Activated naive CD8-positive, alpha-beta T cell treated with anti-CD3 and anti-CD28 coated beads, Interleukin-2, amount 10 ng/mL, durations not matched to agents 7 days and 5 days (primary cell): ENCODE data around the gene FRZB. TPM values are rescaled to one million over a fixed set of nuclear protein-coding genes. Genes with fewer than 3 reads are reported as not detected.
A peak's percentile ranks its signal among the peaks of the same experiment; 100 is the strongest.
"Not testable (repeated sequence)": the region's sequence is repeated elsewhere in the genome, so short reads cannot be mapped to it uniquely, and the experiment has no call there.

Source experiments
- ATAC-seq: fragments of 150-1000 bp; cut with Tn5 transposase; one replicate; pipeline ENCODE4 v1.10.0; 2021; ENCODE audit warnings: low read depth, moderate library complexity
- POLR2A ChIA-PET: fragments of 350-600 bp; sonication (Branson Sonifier 250); formaldehyde crosslinking; loops from one replicate; lab custom pipeline; 2021; ENCODE audit warnings: antibody characterized with exemption; lab: Charles Lee
- DNase-seq: peaks from one replicate; pipeline ENCODE4 v3.0.0; 2021
- H3K27ac Mint-ChIP-seq: one replicate; pipeline ENCODE4 v1.8.0; 2022; ENCODE audit warnings: mild to moderate bottlenecking, mixed read lengths
- H3K27me3 Mint-ChIP-seq: one replicate; pipeline ENCODE4 v1.8.0; 2022; ENCODE audit warnings: mild to moderate bottlenecking, moderate library complexity, mixed read lengths
- H3K36me3 Mint-ChIP-seq: one replicate; pipeline ENCODE4 v1.8.0; 2021; ENCODE audit warnings: mild to moderate bottlenecking, mixed read lengths
- H3K4me1 Mint-ChIP-seq: one replicate; pipeline ENCODE4 v1.8.0; 2021; ENCODE audit warnings: mixed read lengths
- H3K4me3 Mint-ChIP-seq: one replicate; pipeline ENCODE4 v1.8.0; 2022; ENCODE audit warnings: mild to moderate bottlenecking, moderate library complexity, mixed read lengths
- H3K9me3 Mint-ChIP-seq: one replicate; pipeline ENCODE4 v1.8.0; 2021; ENCODE audit warnings: mixed read lengths
- total RNA-seq, 2 experiments: library from RNA; stranded (reverse); gene quantifications; one replicate each; pipeline ENCODE4 v1.2.3, GENCODE V29; 2021

The FRZB gene
- total RNA-seq, 2 experiments from 2014 or later, result not detected

DNA sequence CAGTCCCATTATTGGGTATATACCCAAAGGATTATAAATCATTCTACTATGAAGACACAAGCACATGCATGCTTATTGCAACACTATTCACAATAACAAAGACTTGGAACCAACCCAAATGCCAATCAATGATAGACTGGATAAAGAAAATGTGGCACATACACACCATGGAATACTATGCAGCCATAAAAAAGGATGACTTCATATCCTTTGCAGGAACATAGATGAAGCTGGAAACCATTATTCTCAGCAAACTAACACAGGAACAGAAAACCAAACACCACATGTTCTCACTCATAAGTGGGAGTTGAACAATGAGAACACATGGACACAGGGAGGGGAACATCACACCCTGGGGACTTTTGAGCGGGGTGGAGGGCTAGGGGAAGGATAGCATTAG lies 13.7 kb upstream of the FRZB start:
- H3K4me3 Mint-ChIP-seq, H3K27ac Mint-ChIP-seq, DNase-seq, H3K4me1 Mint-ChIP-seq, H3K9me3 Mint-ChIP-seq, ATAC-seq, POLR2A ChIA-PET, H3K36me3 Mint-ChIP-seq: not testable (repeated sequence)
- H3K27me3 Mint-ChIP-seq, result peaks cover 17% of the 10 kb centered on the region

DNA sequence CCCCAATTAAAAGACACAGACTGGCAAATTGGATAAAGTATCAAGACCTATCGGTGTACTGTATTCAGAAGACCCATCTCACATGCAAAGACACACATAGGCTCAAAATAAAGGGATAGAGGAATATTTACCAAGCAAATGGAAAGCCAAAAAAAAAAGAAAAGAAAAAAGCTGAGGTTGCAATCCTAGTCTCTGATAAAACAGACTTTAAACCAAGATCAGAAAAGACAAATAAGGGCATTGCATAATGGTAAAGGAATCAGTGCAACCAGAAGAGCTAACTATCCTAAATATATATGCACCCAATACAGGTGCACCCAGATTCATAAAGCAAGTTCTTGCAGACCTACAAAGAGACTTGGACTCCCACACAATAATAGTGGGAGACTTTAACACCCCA lies 10.2 kb upstream of the FRZB start:
- ATAC-seq, POLR2A ChIA-PET, DNase-seq, H3K4me3 Mint-ChIP-seq, H3K36me3 Mint-ChIP-seq, H3K27ac Mint-ChIP-seq, H3K4me1 Mint-ChIP-seq: not testable (repeated sequence)
- Mint-ChIP-seq H3K27me3 (peaks cover 22% of the 10 kb centered on the region), H3K9me3 (peaks cover 10% of the 10 kb centered on the region)

- no peaks in the 10 kb centered on the region for H3K36me3 Mint-ChIP-seq
- no peak overlapping the region for H3K4me3 Mint-ChIP-seq
- POLR2A ChIA-PET, result no interaction called here
- ATAC-seq (no peak), DNase-seq (no peak)
- peaks cover 15% of the 10 kb centered on the region for H3K4me1 Mint-ChIP-seq
- H3K27me3 Mint-ChIP-seq, result peaks cover 51% of the 10 kb centered on the region
- H3K27ac Mint-ChIP-seq, result no peak overlapping the region
- H3K9me3 Mint-ChIP-seq, result peaks cover 5% of the 10 kb centered on the region
Observed at GRCh38 chr2:182870227-182870626, 3.8 kb upstream of the FRZB start.

- Mint-ChIP-seq H3K4me1 (peaks cover 15% of the 10 kb centered on the region), H3K27ac (no peak overlapping the region), H3K9me3 (no peaks in the 10 kb centered on the region), H3K4me3 (peak overlapping the region; percentile 41), H3K36me3 (no peaks in the 10 kb centered on the region), H3K27me3 (peaks cover 65% of the 10 kb centered on the region)
- ATAC-seq, result no peak
- POLR2A ChIA-PET, result no interaction called here
- DNase-seq, result no peak
Observed at GRCh38 chr2:182868054-182868796, 1.8 kb upstream of the FRZB start.

GRCh38 chr2:182867426-182868053 lies 1.1 kb upstream of the FRZB start:
- Mint-ChIP-seq H3K36me3 (no peaks in the 10 kb centered on the region), H3K27me3 (peaks cover 61% of the 10 kb centered on the region), H3K4me3 (peak overlapping the region; percentile 83), H3K27ac (no peak overlapping the region), H3K4me1 (peaks cover 15% of the 10 kb centered on the region), H3K9me3 (no peaks in the 10 kb centered on the region)
- POLR2A ChIA-PET, result no interaction called here
- ATAC-seq, result no peak
- DNase-seq, result no peak

- DNase-seq, result peak; percentile 25
- H3K27ac Mint-ChIP-seq, result no peak overlapping the region
- H3K4me1 Mint-ChIP-seq, result peaks cover 15% of the 10 kb centered on the region
- ATAC-seq, result no peak
- H3K9me3 Mint-ChIP-seq, result no peaks in the 10 kb centered on the region
- H3K36me3 Mint-ChIP-seq, result no peaks in the 10 kb centered on the region
- H3K27me3 Mint-ChIP-seq, result peaks cover 68% of the 10 kb centered on the region
- H3K4me3 Mint-ChIP-seq, result peak overlapping the region; percentile 66
- POLR2A ChIA-PET, result no interaction called here
Observed at GRCh38 chr2:182866095-182866460, 359 bp downstream of the FRZB start.

GRCh38 chr2:182864949-182865570 lies 1.4 kb downstream of the FRZB start:
- DNase-seq (no peak), ATAC-seq (no peak)
- POLR2A ChIA-PET, result no interaction called here
- H3K4me1 Mint-ChIP-seq, result peaks cover 15% of the 10 kb centered on the region
- no peaks in the 10 kb centered on the region for H3K36me3 Mint-ChIP-seq
- no peak overlapping the region for H3K4me3 Mint-ChIP-seq
- H3K27ac Mint-ChIP-seq, result no peak overlapping the region
- no peaks in the 10 kb centered on the region for H3K9me3 Mint-ChIP-seq
- H3K27me3 Mint-ChIP-seq, result peaks cover 74% of the 10 kb centered on the region

DNA sequence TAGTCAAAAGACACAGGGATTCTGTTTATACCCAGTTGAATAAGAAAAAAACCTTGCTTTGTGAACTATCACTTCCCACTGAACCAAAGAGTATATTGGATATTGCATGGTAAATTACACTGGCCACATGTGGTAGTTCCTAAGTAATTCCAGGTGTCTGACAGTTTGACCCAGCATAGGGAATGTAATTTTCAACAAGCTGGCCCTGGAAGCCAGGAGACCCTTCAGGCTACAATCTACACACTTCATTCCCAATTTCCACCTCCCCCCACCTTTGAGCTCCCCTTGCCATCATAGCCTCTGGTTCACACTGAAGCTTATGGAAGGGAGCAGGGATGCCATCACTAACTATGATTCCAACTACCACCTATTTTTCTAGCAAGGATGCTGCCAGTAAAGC lies 2.8 kb downstream of the FRZB start:
- Mint-ChIP-seq H3K4me3 (no peak overlapping the region), H3K27me3 (peaks cover 72% of the 10 kb centered on the region), H3K27ac (no peak overlapping the region), H3K9me3 (no peaks in the 10 kb centered on the region), H3K4me1 (peaks cover 15% of the 10 kb centered on the region), H3K36me3 (no peaks in the 10 kb centered on the region)
- POLR2A ChIA-PET, result no interaction called here
- DNase-seq (no peak), ATAC-seq (no peak)

- H3K9me3 Mint-ChIP-seq, result no peaks in the 10 kb centered on the region
- H3K4me3 Mint-ChIP-seq, result no peak overlapping the region
- H3K27me3 Mint-ChIP-seq, result peaks cover 66% of the 10 kb centered on the region
- POLR2A ChIA-PET, result no interaction called here
- ATAC-seq, result no peak
- no peaks in the 10 kb centered on the region for H3K36me3 Mint-ChIP-seq
- no peak for DNase-seq
- H3K4me1 Mint-ChIP-seq, result peaks cover 7% of the 10 kb centered on the region
- H3K27ac Mint-ChIP-seq, result no peak overlapping the region
Observed at GRCh38 chr2:182862091-182862490, 4.3 kb downstream of the FRZB start.

- no peak overlapping the region for H3K4me3 Mint-ChIP-seq
- DNase-seq (no peak), ATAC-seq (no peak)
- POLR2A ChIA-PET, result no interaction called here
- peaks cover 62% of the 10 kb centered on the region for H3K27me3 Mint-ChIP-seq
- no peaks in the 10 kb centered on the region for H3K36me3 Mint-ChIP-seq
- H3K27ac Mint-ChIP-seq, result no peak overlapping the region
- H3K4me1 Mint-ChIP-seq, result no peaks in the 10 kb centered on the region
- H3K9me3 Mint-ChIP-seq, result no peaks in the 10 kb centered on the region
Observed at GRCh38 chr2:182860858-182861257, 5.6 kb downstream of the FRZB start.

DNA sequence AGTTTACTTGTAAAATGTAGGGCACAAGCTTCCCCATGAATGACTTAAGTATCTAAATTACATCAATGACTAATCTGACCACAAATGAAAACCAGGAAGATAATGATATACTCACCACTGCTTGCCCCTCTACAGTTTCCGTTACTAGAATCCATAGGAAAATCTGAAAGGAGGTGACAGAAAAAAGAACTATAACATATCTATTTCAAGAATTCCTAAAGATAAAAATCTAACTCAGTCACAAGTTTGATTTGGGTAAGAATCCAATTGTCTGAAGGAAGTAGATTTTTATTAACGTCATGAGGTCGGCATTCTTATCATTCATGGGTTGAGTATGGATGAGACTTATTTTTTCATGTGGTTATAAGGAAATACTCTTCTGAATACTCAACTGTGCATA lies 7.8 kb downstream of the FRZB start:
- Mint-ChIP-seq H3K27me3 (peaks cover 61% of the 10 kb centered on the region), H3K36me3 (no peaks in the 10 kb centered on the region), H3K9me3 (no peaks in the 10 kb centered on the region), H3K27ac (no peak overlapping the region), H3K4me1 (no peaks in the 10 kb centered on the region), H3K4me3 (no peak overlapping the region)
- no peak for DNase-seq
- no peak for ATAC-seq
- POLR2A ChIA-PET, result no interaction called here

DNA sequence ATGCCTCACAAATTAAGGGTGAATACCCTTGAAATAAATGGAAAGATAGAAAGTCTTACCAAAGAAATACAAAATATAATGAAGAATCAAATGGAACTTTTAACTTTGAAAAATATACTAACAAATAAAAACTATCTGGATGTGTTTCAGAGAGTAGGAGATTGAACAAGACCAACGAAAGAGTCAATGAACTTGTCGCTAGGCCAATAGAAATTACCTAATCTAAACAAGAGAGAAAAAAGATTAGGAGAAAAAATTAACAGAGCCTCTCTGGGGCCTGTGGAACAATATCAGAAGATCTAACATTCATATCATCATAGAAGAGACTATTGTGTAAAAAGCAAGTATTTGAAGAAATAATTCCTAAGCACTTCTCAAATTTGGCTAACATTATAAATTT lies 11.1 kb downstream of the FRZB start:
- POLR2A ChIA-PET, result no interaction called here
- ATAC-seq, result no peak
- Mint-ChIP-seq H3K36me3 (no peaks in the 10 kb centered on the region), H3K27ac (no peak overlapping the region), H3K27me3 (peaks cover 57% of the 10 kb centered on the region), H3K4me1 (no peaks in the 10 kb centered on the region), H3K4me3 (no peak overlapping the region), H3K9me3 (peaks cover 2% of the 10 kb centered on the region)
- DNase-seq, result no peak

- Mint-ChIP-seq H3K4me3 (no peak overlapping the region), H3K27me3 (peaks cover 54% of the 10 kb centered on the region), H3K36me3 (no peaks in the 10 kb centered on the region), H3K4me1 (no peaks in the 10 kb centered on the region), H3K9me3 (peaks cover 2% of the 10 kb centered on the region), H3K27ac (no peak overlapping the region)
- DNase-seq (no peak), ATAC-seq (no peak)
- POLR2A ChIA-PET, result no interaction called here
Observed at GRCh38 chr2:182854375-182855105, 11.9 kb downstream of the FRZB start.
